ENCODE data around the gene PRMT9.

The PRMT9 gene

DNA sequence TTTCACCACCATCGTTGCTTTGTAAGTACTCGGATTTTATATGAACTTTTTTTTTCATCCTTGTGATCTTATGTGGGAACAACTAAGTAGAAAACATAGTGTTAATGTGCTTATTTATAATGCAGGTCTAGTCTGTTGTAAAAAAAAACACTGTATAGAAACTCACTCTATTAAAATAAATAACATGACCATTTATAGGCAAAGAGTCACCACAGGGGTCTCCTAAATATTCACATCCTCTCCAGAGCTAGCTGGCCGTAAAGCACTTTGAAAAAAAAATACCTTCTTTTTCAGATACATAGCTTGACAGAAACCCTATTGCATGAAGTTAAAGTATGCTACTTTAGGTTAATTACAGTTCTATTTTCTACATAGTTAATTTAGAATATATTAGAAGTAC is 55.5 kb downstream of the PRMT9 start:
- H3K27me3 ChIP-seq (replicated peaks; ENCODE audit: control insufficient read depth, insufficient read depth, low read length, poor library complexity, severe bottlenecking) = no peaks in the 10 kb centered on the region
- no peak for DNase-seq
- peaks cover 77% of the 10 kb centered on the region for H3K36me3 ChIP-seq (ENCODE audit: control insufficient read depth, insufficient read depth, low read length)
- no peak overlapping the region for H3K27ac ChIP-seq (ENCODE audit: insufficient read depth, low read length, poor library complexity, severe bottlenecking)
- no peaks in the 10 kb centered on the region for H3K4me1 ChIP-seq (ENCODE audit: control insufficient read depth, insufficient read depth, low read length, poor library complexity, severe bottlenecking)
- H3K9me3 ChIP-seq (ENCODE audit: control insufficient read depth, low read length) = no peaks in the 10 kb centered on the region
- H3K4me3 ChIP-seq (ENCODE audit: insufficient read depth, low read depth, low read length, poor library complexity, severe bottlenecking) = no peak overlapping the region

DNA sequence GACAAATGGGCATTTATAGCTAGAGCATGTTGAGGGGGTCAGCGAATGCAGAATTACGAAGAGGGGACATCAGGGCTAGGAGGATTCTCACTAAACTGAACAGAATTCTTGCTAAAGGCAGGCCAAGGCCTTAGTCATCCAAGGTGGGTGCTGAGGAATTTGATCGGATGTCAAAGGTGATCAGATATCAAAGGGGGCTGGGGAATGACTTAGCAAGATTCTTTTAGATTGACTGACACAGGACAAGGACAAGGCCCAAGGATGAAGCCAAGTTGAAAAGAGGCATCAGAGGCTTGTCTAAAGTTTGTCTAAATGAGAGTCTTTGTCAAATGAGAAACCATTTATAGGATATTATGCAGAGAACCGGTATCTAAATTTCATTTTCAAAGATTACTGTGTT is 57.1 kb downstream of the PRMT9 start:
- peaks cover 74% of the 10 kb centered on the region for H3K36me3 ChIP-seq (ENCODE audit: control insufficient read depth, insufficient read depth, low read length)

DNA sequence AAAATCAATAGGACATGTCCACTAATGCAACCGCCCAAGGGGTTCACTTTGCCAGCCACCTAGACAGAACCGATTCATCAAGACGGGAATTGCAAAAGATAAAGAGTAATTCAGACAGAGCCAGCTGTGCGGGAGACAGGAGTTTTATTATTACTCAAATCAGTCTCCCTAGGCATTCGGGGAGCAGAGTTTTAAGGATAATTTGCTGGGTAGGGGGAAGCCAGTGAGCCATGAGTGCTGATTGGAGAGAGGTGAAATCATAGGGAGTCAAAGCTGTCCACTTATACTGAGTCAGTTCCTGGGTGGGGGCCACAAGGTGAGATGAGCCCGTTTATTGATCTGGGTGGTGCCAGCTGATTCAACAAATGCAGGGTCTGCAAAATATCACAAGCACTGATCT is 58.2 kb downstream of the PRMT9 start:
- H3K9me3 ChIP-seq (ENCODE audit: control insufficient read depth, low read length) = no peaks in the 10 kb centered on the region
- H3K27me3 ChIP-seq (replicated peaks; ENCODE audit: control insufficient read depth, insufficient read depth, low read length, poor library complexity, severe bottlenecking) = no peaks in the 10 kb centered on the region
- no peak for DNase-seq
- H3K36me3 ChIP-seq (ENCODE audit: control insufficient read depth, insufficient read depth, low read length) = peaks cover 63% of the 10 kb centered on the region
- no peak overlapping the region for H3K27ac ChIP-seq (ENCODE audit: insufficient read depth, low read length, poor library complexity, severe bottlenecking)
- no peak overlapping the region for H3K4me3 ChIP-seq (ENCODE audit: insufficient read depth, low read depth, low read length, poor library complexity, severe bottlenecking)
- H3K4me1 ChIP-seq (ENCODE audit: control insufficient read depth, insufficient read depth, low read length, poor library complexity, severe bottlenecking) = no peaks in the 10 kb centered on the region

More for the DNA sequence above, 57.1 kb downstream of the PRMT9 start:
- Histone ChIP-seq H3K27me3 (replicated peaks; ENCODE audit: control insufficient read depth, insufficient read depth, low read length, poor library complexity, severe bottlenecking) (no peaks in the 10 kb centered on the region), H3K4me1 (ENCODE audit: control insufficient read depth, insufficient read depth, low read length, poor library complexity, severe bottlenecking) (no peaks in the 10 kb centered on the region), H3K9me3 (ENCODE audit: control insufficient read depth, low read length) (no peaks in the 10 kb centered on the region), H3K4me3 (ENCODE audit: insufficient read depth, low read depth, low read length, poor library complexity, severe bottlenecking) (no peak overlapping the region), H3K27ac (ENCODE audit: insufficient read depth, low read length, poor library complexity, severe bottlenecking) (no peak overlapping the region)
- DNase-seq = no peak

DNA sequence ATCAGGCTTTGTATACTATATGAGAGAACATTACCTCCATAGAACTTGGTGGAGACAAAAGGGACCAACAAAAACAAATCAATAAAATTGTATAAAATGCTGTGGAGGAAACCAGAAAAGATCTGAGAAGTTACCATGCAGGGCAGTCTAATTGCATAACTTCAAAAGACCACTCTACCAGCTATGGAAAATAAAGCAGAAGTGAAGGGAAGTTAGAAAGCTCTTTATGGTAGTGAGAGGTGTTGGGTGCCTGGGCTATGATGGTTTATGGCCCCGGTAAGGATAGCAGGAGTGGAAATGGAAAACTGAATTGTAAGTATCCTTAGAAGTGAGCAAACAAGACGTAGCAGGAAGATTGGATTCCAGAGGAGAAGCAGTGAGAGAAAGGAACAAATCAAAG is 63.6 kb downstream of the PRMT9 start:
- H3K4me1 ChIP-seq (ENCODE audit: control insufficient read depth, insufficient read depth, low read length, poor library complexity, severe bottlenecking) = peaks cover 13% of the 10 kb centered on the region
- DNase-seq = no peak

DNA sequence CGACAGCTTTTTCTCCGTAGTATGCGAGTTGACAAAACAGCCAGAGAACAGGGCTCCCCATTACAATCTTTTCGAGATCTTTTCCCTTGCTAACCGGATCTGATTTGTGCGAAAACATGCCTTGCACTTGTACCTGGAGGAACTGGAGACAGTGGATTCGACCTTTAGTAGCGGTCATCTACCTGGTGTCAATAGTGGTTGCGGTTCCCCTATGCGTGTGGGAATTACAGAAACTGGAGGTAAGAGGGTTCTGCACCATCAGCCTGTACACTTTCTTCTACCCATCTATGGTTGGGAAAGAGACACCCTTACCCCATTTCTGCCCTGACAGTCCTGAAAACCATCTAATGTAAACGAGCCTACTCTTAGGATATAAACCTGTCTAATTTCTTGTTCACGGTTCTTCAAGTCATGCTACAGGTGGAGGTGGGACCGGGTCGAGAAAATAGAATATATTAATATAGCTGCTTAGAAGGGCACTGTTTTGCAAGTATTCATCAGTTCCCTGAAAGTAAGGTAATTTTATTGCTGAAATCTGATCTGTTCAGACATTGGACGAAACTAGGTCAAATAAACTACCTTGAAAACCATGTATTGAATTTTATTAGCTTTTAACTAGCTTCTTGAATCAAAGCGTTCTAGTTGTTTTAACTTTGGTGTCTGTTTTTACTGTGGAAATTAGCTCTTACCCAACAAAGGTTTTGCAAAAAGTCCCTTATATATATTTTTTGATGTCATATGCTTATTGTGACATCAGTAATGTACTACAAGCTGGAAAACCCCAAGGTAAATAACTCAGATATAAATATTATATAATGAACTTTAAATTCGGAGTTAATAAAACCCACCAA is 65.9 kb downstream of the PRMT9 start:
- Histone ChIP-seq H3K27me3 (replicated peaks; ENCODE audit: control insufficient read depth, insufficient read depth, low read length, poor library complexity, severe bottlenecking) (no peaks in the 10 kb centered on the region), H3K9me3 (ENCODE audit: control insufficient read depth, low read length) (no peaks in the 10 kb centered on the region), H3K27ac (ENCODE audit: insufficient read depth, low read length, poor library complexity, severe bottlenecking) (peak overlapping the region; percentile 94), H3K4me3 (ENCODE audit: insufficient read depth, low read depth, low read length, poor library complexity, severe bottlenecking) (peak overlapping the region; percentile 80), H3K4me1 (ENCODE audit: control insufficient read depth, insufficient read depth, low read length, poor library complexity, severe bottlenecking) (peaks cover 13% of the 10 kb centered on the region), H3K36me3 (ENCODE audit: control insufficient read depth, insufficient read depth, low read length) (peaks cover 6% of the 10 kb centered on the region)
- DNase-seq = peak in 2 of 3 donors; percentile 1 to 8

More for the DNA sequence above, 63.6 kb downstream of the PRMT9 start:
- Histone ChIP-seq H3K36me3 (ENCODE audit: control insufficient read depth, insufficient read depth, low read length) (peaks cover 22% of the 10 kb centered on the region), H3K27me3 (replicated peaks; ENCODE audit: control insufficient read depth, insufficient read depth, low read length, poor library complexity, severe bottlenecking) (no peaks in the 10 kb centered on the region), H3K4me3 (ENCODE audit: insufficient read depth, low read depth, low read length, poor library complexity, severe bottlenecking) (no peak overlapping the region), H3K27ac (ENCODE audit: insufficient read depth, low read length, poor library complexity, severe bottlenecking) (no peak overlapping the region), H3K9me3 (ENCODE audit: control insufficient read depth, low read length) (no peaks in the 10 kb centered on the region)

DNA sequence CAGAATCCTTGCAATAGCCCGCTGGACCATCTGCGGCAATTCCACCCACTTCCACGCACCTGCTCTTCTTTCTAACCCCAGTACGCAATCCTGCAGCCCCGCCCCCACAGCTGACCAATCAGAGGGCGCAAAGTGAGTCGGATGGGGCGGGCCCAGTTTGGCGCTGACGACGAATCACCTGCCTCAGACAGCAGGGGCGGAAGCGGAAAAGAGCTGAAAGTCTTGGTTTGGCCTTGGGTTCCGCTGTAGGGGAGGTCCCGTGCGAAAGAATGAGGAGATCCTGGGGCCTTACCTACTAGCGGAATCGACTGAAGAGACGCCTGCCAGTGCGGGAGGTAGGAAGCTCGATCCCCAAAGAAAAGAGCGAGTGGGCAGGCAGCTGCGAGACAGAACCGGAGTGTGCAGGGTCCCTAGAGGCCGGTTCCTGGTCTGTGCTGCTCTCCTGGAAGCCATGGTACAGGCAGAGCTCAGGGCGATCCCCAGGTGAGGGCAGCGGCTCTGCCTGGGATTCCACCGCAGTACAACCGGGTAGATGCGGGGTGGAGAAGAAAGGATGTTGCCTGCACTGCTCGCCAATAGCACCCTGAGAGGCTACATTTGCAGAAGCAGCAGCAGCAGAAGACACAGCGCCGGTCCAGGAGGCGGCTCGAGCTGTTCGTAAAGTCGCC is 66.7 kb downstream of the PRMT9 start, which contains the start of gene TMEM184C:
TSS of gene TMEM184C (plus strand) at position 225 of the 668 bp plus-strand sequence. CDS start 560 bp downstream, outside the sequence.
- no peaks in the 10 kb centered on the region for H3K9me3 ChIP-seq (ENCODE audit: control insufficient read depth, low read length)
- peak within 1 kb of the TSS; percentile 94 for H3K27ac ChIP-seq (ENCODE audit: insufficient read depth, low read length, poor library complexity, severe bottlenecking)
- H3K4me1 ChIP-seq (ENCODE audit: control insufficient read depth, insufficient read depth, low read length, poor library complexity, severe bottlenecking) = peaks cover 13% of the 10 kb centered on the region
- no peaks in the 10 kb centered on the region for H3K36me3 ChIP-seq (ENCODE audit: control insufficient read depth, insufficient read depth, low read length)
- peak; percentile 94 to 98 (median 97) for DNase-seq
- H3K27me3 ChIP-seq (replicated peaks; ENCODE audit: control insufficient read depth, insufficient read depth, low read length, poor library complexity, severe bottlenecking) = no peaks in the 10 kb centered on the region
- peak within 1 kb of the TSS; percentile 80 for H3K4me3 ChIP-seq (ENCODE audit: insufficient read depth, low read depth, low read length, poor library complexity, severe bottlenecking)

DNA sequence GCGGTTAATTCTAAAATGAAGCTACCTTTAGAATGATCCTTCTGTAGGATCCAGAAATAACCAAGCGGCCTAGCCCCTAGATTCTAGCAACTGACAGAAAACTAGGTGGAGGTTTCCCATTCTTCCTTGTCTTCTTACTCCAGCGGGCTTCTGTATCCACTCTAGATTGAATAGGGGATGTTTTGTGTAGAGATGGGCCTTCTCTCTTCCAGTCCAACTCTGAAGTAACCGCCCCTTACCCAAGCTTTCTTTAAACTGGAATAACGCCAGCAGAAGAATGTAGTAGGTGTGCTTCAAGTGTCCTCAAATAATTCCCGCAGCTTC is 67.2 kb downstream of the PRMT9 start:
- H3K9me3 ChIP-seq (ENCODE audit: control insufficient read depth, low read length) = no peaks in the 10 kb centered on the region
- H3K4me3 ChIP-seq (ENCODE audit: insufficient read depth, low read depth, low read length, poor library complexity, severe bottlenecking) = peak overlapping the region; percentile 80
- peaks cover 13% of the 10 kb centered on the region for H3K4me1 ChIP-seq (ENCODE audit: control insufficient read depth, insufficient read depth, low read length, poor library complexity, severe bottlenecking)
- H3K36me3 ChIP-seq (ENCODE audit: control insufficient read depth, insufficient read depth, low read length) = no peaks in the 10 kb centered on the region
- no peaks in the 10 kb centered on the region for H3K27me3 ChIP-seq (replicated peaks; ENCODE audit: control insufficient read depth, insufficient read depth, low read length, poor library complexity, severe bottlenecking)
- no peak for DNase-seq
- peak overlapping the region; percentile 94 for H3K27ac ChIP-seq (ENCODE audit: insufficient read depth, low read length, poor library complexity, severe bottlenecking)

DNA sequence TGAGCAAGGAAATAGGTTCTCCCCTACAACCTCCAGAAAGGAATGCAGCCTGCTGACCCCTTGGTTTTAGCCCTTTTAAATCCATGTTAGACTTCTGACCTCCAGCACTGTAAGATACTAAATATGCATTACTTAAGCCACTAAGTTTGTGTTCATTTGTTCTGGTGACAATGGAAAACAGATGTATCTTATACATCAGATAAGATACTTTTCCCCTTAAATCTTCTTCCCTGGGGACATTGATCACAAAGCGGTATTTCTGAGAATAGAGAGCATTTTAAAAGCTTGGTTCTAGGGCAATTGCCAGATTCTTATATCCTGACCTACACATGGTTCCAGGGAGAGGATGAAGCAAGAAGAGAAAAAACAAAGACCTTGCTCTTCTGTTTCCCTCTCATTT is 73.3 kb downstream of the PRMT9 start:
- Histone ChIP-seq H3K4me1 (ENCODE audit: control insufficient read depth, insufficient read depth, low read length, poor library complexity, severe bottlenecking) (no peaks in the 10 kb centered on the region), H3K9me3 (ENCODE audit: control insufficient read depth, low read length) (no peaks in the 10 kb centered on the region), H3K4me3 (ENCODE audit: insufficient read depth, low read depth, low read length, poor library complexity, severe bottlenecking) (no peak overlapping the region), H3K27me3 (replicated peaks; ENCODE audit: control insufficient read depth, insufficient read depth, low read length, poor library complexity, severe bottlenecking) (no peaks in the 10 kb centered on the region), H3K36me3 (ENCODE audit: control insufficient read depth, insufficient read depth, low read length) (no peaks in the 10 kb centered on the region), H3K27ac (ENCODE audit: insufficient read depth, low read length, poor library complexity, severe bottlenecking) (no peak overlapping the region)
- DNase-seq = no peak

DNA sequence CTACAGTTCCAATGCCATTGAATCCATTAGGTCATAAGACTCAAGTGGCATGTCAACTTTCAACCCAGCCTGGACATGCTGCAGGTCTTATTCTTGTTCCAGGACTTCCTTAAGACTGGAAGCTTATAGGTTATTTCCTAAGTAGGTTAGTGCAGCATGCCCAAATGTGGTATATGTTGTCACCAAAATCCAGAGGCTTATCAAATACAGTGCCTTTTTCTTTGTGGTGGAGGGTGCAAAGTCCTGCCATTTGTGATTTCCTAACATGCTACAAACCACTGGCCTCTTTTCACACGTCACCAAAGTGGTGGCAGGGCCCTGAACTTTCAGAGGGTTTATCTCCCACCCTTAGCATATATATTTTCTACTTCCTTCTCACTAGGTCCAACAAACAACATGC is 76.5 kb downstream of the PRMT9 start:
- no peak overlapping the region for H3K4me3 ChIP-seq (ENCODE audit: insufficient read depth, low read depth, low read length, poor library complexity, severe bottlenecking)
- DNase-seq = no peak

DNA sequence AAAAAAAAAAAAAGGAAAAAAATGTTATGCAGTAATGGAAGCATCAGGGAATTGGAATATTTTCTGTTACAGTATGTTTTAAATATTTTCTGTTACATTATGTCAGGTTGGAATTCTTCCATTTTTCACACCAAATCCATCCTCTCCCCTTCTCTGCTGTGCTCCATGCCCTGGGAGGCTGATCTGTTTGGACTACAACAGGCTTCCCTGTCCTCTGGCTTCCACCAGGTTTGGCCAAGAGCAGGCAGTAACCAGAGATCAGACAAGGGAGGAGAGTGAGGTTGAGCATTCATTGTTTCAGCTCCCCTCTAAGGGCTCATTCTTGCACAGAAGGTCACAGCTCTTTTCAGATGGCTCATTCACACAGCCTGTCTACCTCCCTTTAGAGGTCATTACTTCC is 78.5 kb downstream of the PRMT9 start:
- H3K27ac ChIP-seq (ENCODE audit: insufficient read depth, low read length, poor library complexity, severe bottlenecking) = no peak overlapping the region
- H3K4me3 ChIP-seq (ENCODE audit: insufficient read depth, low read depth, low read length, poor library complexity, severe bottlenecking) = no peak overlapping the region
- H3K36me3 ChIP-seq (ENCODE audit: control insufficient read depth, insufficient read depth, low read length) = no peaks in the 10 kb centered on the region
- no peak for DNase-seq
- H3K9me3 ChIP-seq (ENCODE audit: control insufficient read depth, low read length) = no peaks in the 10 kb centered on the region
- H3K27me3 ChIP-seq (replicated peaks; ENCODE audit: control insufficient read depth, insufficient read depth, low read length, poor library complexity, severe bottlenecking) = no peaks in the 10 kb centered on the region
- no peaks in the 10 kb centered on the region for H3K4me1 ChIP-seq (ENCODE audit: control insufficient read depth, insufficient read depth, low read length, poor library complexity, severe bottlenecking)

More for the DNA sequence above, 76.5 kb downstream of the PRMT9 start:
- no peaks in the 10 kb centered on the region for H3K27me3 ChIP-seq (replicated peaks; ENCODE audit: control insufficient read depth, insufficient read depth, low read length, poor library complexity, severe bottlenecking)
- H3K27ac ChIP-seq (ENCODE audit: insufficient read depth, low read length, poor library complexity, severe bottlenecking) = no peak overlapping the region
- no peaks in the 10 kb centered on the region for H3K4me1 ChIP-seq (ENCODE audit: control insufficient read depth, insufficient read depth, low read length, poor library complexity, severe bottlenecking)
- no peaks in the 10 kb centered on the region for H3K9me3 ChIP-seq (ENCODE audit: control insufficient read depth, low read length)
- H3K36me3 ChIP-seq (ENCODE audit: control insufficient read depth, insufficient read depth, low read length) = no peaks in the 10 kb centered on the region
